Measurements from ENCODE around the gene PTRH1.

Gene PTRH1

GRCh38 chr9:127698386-127698785 is 17.1 kb downstream of the PTRH1 start:
- Histone ChIP-seq H3K36me3 (peaks cover 0 to 5% (median 0%) of the 10 kb centered on the region in 3 donors), H3K27ac (peak overlapping the region; percentile 76 to 79), H3K4me1 (peaks cover 0 to 8% (median 0%) of the 10 kb centered on the region in 4 donors), H3K9me3 (no peaks in the 10 kb centered on the region), H3K27me3 (no peaks in the 10 kb centered on the region), H3K4me3 (no peak overlapping the region)
- DNase-seq = no peak
- TF ChIP-seq CTCF (IDR thresholded peaks at IDR 0.05) = no peak
- intact Hi-C loops (cut with DNase I; ENCODE audit: low total_unique reads) = no loop called here

- Histone ChIP-seq H3K27ac (peak overlapping the region in 1 of 2 donors; percentile 76), H3K36me3 (peaks cover 0 to 6% (median 2%) of the 10 kb centered on the region in 3 donors), H3K4me1 (peaks cover 0 to 8% (median 0%) of the 10 kb centered on the region in 4 donors), H3K9me3 (no peaks in the 10 kb centered on the region), H3K27me3 (no peaks in the 10 kb centered on the region), H3K4me3 (no peak overlapping the region)
- intact Hi-C loops (cut with DNase I; ENCODE audit: low total_unique reads) = no loop called here
- no peak for TF ChIP-seq CTCF (IDR thresholded peaks at IDR 0.05)
- DNase-seq = no peak
Observed at GRCh38 chr9:127697575-127697974, 17.9 kb downstream of the PTRH1 start.

- Histone ChIP-seq H3K4me3 (no peak overlapping the region), H3K9me3 (no peaks in the 10 kb centered on the region), H3K36me3 (peaks cover 11 to 31% (median 22%) of the 10 kb centered on the region in 3 donors), H3K4me1 (peaks cover 0 to 8% (median 0%) of the 10 kb centered on the region in 4 donors), H3K27ac (no peak overlapping the region), H3K27me3 (no peaks in the 10 kb centered on the region)
- TF ChIP-seq CTCF (IDR thresholded peaks at IDR 0.05) = no peak
- intact Hi-C loops (cut with DNase I; ENCODE audit: low total_unique reads) = no loop called here
- DNase-seq = no peak
Observed at GRCh38 chr9:127694890-127695720, 20.4 kb downstream of the PTRH1 start.

GRCh38 chr9:127693697-127694096 is 21.8 kb downstream of the PTRH1 start:
- DNase-seq = no peak
- intact Hi-C loops (cut with DNase I; ENCODE audit: low total_unique reads) = no loop called here
- no peak for TF ChIP-seq CTCF (IDR thresholded peaks at IDR 0.05)
- Histone ChIP-seq H3K9me3 (no peaks in the 10 kb centered on the region), H3K27ac (no peak overlapping the region), H3K36me3 (peaks cover 11 to 45% (median 33%) of the 10 kb centered on the region in 3 donors), H3K4me1 (no peaks in the 10 kb centered on the region), H3K27me3 (no peaks in the 10 kb centered on the region), H3K4me3 (no peak overlapping the region)

- peaks cover 11 to 51% (median 36%) of the 10 kb centered on the region in 3 donors for H3K36me3 ChIP-seq
- H3K27ac ChIP-seq = no peak overlapping the region
- TF ChIP-seq CTCF (IDR thresholded peaks at IDR 0.05) = no peak
Observed at GRCh38 chr9:127693143-127693542, 22.3 kb downstream of the PTRH1 start.

More at GRCh38 chr9:127693143-127693542, 22.3 kb downstream of the PTRH1 start:
- no peaks in the 10 kb centered on the region for H3K27me3 ChIP-seq
- no peak for DNase-seq
- H3K4me1 ChIP-seq = no peaks in the 10 kb centered on the region
- no peak overlapping the region for H3K4me3 ChIP-seq
- no peaks in the 10 kb centered on the region for H3K9me3 ChIP-seq
- intact Hi-C loops (cut with DNase I; ENCODE audit: low total_unique reads) = no loop called here
